Stimulated activated memory B cell treated with anti-CD40 and anti-IgM and Interleukin-4, amounts not matched to agents 10 μg/mL and 1 μg/mL and 100 μg/mL, for 72 hours (primary cell): ENCODE measurements around the gene ANKH.
"Not testable (repeated sequence)": the region's sequence is repeated elsewhere in the genome, so short reads cannot be mapped to it uniquely, and the experiment has no call there.

ENCODE experiments used
- ATAC-seq: fragments of 150-1000 bp; cut with Tn5 transposase; 2 replicates; pipeline ENCODE4 v1.10.0; 2021
- H3K27ac Mint-ChIP-seq: one replicate; pipeline ENCODE4 v1.8.0; 2022; ENCODE audit warnings: mild to moderate bottlenecking, mixed read lengths
- H3K27me3 Mint-ChIP-seq: one replicate; pipeline ENCODE4 v1.8.0; 2022; ENCODE audit warnings: mixed read lengths
- H3K36me3 Mint-ChIP-seq: one replicate; pipeline ENCODE4 v1.8.0; 2022; ENCODE audit warnings: mixed read lengths
- H3K4me1 Mint-ChIP-seq: one replicate; pipeline ENCODE4 v1.8.0; 2022; ENCODE audit warnings: mixed read lengths
- H3K4me3 Mint-ChIP-seq: one replicate; pipeline ENCODE4 v1.8.0; 2022; ENCODE audit warnings: mild to moderate bottlenecking, moderate library complexity, mixed read lengths
- H3K9me3 Mint-ChIP-seq: one replicate; pipeline ENCODE4 v1.8.0; 2022; ENCODE audit warnings: mixed read lengths

Gene ANKH

DNA sequence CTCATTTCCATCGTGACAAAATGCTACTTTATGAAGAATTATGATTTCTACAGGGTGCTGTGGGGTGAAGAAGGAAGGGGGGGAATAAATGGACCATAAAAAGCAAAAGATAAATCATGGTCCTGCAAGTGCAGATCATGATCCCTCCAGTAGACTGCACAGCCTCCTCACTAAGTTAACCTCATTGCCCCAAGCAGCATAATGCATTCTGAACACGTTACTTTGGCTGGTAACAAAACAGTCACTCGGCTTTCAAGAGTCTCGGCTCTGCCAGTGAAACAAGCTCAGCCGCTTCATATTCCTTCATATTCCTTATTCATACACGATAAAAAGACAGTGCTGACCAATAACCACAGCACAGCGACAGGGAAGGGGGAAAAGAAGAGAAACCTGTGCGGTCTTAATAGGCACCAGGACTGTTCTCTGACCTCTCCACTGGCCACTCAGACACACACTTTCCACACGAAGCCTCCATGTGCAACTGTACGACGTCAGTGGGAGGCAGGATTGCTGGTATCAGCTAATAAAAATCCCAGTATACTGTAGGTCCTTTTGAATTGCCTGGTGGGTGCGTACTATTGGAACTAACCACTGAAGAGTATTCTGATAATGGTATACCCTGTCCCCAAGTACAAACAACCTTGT lies 60.5 kb downstream of the ANKH start:
- ATAC-seq, result no peak
- H3K4me1 Mint-ChIP-seq, result peaks cover 45% of the 10 kb centered on the region
- H3K27ac Mint-ChIP-seq, result peak overlapping the region; percentile 86
- H3K9me3 Mint-ChIP-seq, result no peaks in the 10 kb centered on the region
- peak overlapping the region; percentile 36 for H3K4me3 Mint-ChIP-seq
- no peaks in the 10 kb centered on the region for H3K36me3 Mint-ChIP-seq
- no peaks in the 10 kb centered on the region for H3K27me3 Mint-ChIP-seq

DNA sequence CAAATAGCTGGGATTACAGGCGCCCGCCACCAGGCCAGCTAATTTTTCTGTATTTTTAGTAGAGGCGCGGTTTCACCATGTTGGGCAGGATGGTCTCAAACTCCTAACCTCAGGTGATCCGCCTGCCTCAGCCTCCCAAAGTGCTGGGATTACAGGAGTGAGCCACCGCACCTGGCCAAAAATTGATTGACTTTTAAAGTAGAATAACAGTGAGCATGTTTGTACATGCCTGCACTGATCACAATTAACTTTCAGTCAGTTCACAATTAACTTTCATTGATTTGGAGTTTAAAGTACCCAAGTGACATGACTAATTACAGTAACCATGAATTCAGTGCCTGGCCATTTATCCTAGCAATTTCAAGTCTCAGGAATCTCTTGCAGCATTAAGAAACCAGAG lies 61.3 kb downstream of the ANKH start:
- Mint-ChIP-seq H3K9me3 (no peaks in the 10 kb centered on the region), H3K27ac (peak overlapping the region; percentile 86), H3K4me3 (peak overlapping the region; percentile 68), H3K4me1 (peaks cover 45% of the 10 kb centered on the region), H3K36me3 (peaks cover 4% of the 10 kb centered on the region), H3K27me3 (no peaks in the 10 kb centered on the region)
- ATAC-seq, result no peak

DNA sequence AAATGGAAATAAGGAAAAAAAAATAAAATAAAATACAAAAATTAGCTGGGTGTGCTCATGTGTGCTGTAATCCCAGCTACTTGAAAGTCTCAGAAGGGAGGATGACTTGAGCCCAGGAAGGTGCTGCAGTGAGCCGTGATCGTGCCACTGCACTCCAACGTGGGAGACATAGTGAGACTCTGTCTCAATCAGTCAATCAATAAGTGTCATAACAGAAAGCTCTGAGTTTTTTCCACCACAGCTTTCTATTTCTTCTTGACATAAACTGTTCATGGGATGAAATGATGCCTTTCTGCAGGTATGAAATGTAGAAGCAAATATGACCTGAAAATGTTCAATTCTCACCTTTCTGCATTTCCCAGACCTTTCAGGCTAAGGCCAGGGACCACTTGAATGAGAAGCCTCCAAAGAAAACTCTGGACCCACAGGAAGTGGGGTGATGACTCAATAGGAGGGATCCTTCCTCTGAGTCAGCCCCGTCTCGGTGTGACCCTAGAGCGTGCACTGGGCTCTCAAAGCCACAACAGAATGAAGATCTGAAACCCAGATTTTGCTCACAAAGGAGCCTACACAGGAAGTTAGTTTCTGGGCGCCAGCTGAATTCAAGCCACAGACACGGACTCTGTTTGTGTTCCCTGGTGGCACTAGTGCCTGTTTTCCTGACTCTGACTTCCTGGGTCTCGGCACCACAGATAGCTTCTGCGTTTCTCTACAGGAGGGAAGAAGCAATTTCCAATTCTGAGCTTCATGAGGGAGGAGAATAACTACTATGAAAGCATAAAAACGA lies 62.0 kb downstream of the ANKH start:
- no peaks in the 10 kb centered on the region for H3K9me3 Mint-ChIP-seq
- H3K4me1 Mint-ChIP-seq, result peaks cover 45% of the 10 kb centered on the region
- peak; percentile 99 for ATAC-seq
- peaks cover 4% of the 10 kb centered on the region for H3K36me3 Mint-ChIP-seq
- H3K27ac Mint-ChIP-seq, result peak overlapping the region; percentile 86
- H3K27me3 Mint-ChIP-seq, result no peaks in the 10 kb centered on the region
- H3K4me3 Mint-ChIP-seq, result peak overlapping the region; percentile 68

DNA sequence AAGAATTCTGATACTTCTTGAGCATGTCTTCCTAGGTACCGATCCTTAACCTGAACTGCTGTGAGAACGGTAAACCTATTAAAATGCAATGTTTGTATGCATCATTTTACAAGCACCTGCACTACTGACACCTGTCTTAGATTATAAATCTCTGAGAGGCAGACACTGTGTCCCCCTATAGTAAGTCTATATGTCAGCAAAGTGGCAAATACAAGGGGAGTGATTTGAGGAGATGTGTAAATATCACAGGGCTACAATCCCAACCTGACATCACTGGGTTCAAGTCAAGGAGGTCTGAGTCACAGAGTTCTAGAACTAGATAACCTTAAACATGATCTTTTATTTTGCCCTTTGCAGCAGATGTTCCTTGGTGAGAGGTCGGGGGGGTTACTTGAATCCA lies 64.1 kb downstream of the ANKH start:
- Mint-ChIP-seq H3K4me1 (peaks cover 30% of the 10 kb centered on the region), H3K36me3 (peaks cover 13% of the 10 kb centered on the region), H3K4me3 (no peak overlapping the region), H3K27ac (no peak overlapping the region), H3K9me3 (no peaks in the 10 kb centered on the region), H3K27me3 (no peaks in the 10 kb centered on the region)
- no peak for ATAC-seq

DNA sequence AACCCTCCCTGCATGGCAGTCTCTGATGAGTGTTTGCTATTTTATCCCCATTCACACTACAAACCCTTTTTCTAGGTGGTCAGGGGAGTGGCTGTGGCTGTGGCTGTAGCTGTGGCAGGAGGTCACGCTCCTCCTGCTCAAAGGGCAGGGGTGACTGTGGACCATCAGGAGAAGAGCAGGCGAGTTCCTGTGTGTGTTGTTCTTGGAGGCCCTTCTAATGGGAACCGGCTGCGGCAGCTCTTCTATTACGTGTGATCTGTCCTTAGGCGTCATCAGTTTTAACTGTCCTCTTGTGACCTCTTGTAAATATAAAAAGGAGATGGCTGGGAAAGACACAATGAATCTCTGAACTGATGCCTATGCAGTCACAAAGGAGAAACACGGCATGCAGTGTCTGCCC lies 65.1 kb downstream of the ANKH start:
- Mint-ChIP-seq H3K27me3 (no peaks in the 10 kb centered on the region), H3K27ac (no peak overlapping the region), H3K4me1 (peaks cover 30% of the 10 kb centered on the region), H3K9me3 (no peaks in the 10 kb centered on the region), H3K4me3 (no peak overlapping the region), H3K36me3 (peaks cover 19% of the 10 kb centered on the region)
- ATAC-seq, result no peak

DNA sequence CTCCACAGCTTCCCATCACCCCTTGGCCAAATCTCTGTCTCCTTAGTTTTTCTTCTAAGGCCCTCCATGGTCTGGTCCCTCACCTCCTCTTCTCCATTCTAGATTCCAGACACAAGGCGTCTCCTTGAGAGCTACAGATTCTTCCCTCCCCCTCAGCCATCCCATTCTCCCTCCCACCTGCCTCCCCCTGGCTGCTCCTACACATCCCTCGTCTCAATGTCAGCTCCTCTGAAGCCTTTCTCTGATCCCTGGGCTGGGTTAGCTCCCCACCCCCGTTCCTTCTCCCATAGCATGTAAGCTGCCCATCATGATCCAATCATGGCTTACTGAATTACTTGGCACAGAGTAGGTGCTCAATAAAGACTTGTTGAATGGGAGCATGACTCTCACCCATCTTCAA lies 69.0 kb downstream of the ANKH start:
- H3K36me3 Mint-ChIP-seq, result peaks cover 30% of the 10 kb centered on the region
- no peak overlapping the region for H3K4me3 Mint-ChIP-seq
- H3K27ac Mint-ChIP-seq, result no peak overlapping the region
- no peak for ATAC-seq
- H3K9me3 Mint-ChIP-seq, result no peaks in the 10 kb centered on the region
- no peaks in the 10 kb centered on the region for H3K27me3 Mint-ChIP-seq
- H3K4me1 Mint-ChIP-seq, result peaks cover 8% of the 10 kb centered on the region

DNA sequence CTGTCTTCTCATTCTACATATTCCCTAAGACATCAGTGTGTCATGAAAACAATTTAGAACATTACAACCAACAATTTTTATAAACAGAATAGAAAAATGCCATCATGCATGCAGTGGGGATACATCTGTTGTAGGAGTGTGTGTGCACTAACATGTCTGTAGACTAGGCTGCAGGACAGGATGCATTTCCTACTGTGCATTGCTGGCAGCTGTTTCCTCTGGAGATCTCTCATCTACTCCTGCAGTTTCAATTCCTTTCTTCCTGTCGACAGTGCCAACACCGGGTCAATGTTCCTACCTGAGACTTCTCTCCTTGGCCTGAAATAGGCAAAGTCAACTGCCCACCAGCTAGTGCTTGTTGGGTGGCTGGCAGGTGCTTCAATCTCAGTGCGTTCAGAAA lies 69.8 kb downstream of the ANKH start:
- H3K9me3 Mint-ChIP-seq, result no peaks in the 10 kb centered on the region
- ATAC-seq, result no peak

DNA sequence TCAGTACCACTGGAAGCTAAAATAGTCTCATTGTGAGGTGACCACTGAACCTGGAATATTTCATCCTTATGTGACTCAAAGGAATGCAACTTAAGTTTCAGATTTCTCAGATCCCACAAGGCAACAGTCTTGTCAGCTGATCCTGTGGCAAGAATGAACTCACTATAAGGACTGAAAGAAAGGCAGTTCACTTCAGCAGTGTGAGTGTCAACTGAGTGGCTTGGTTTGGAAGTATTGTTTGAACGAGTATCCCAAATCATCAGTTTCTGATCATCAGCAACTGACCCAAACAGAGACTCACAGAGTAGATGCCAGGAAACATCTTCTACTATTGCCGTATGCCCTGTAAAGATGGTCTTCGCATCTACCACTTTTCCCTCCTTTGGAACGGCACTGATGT lies 74.2 kb downstream of the ANKH start:
- Mint-ChIP-seq H3K4me1 (peaks cover 15% of the 10 kb centered on the region), H3K36me3 (peaks cover 16% of the 10 kb centered on the region)
- not testable (repeated sequence) for H3K4me3 Mint-ChIP-seq, H3K27me3 Mint-ChIP-seq, H3K9me3 Mint-ChIP-seq, H3K27ac Mint-ChIP-seq, ATAC-seq

More for the DNA sequence above, 69.8 kb downstream of the ANKH start:
- Mint-ChIP-seq H3K4me3 (no peak overlapping the region), H3K36me3 (peaks cover 30% of the 10 kb centered on the region), H3K27me3 (no peaks in the 10 kb centered on the region), H3K27ac (no peak overlapping the region), H3K4me1 (peaks cover 9% of the 10 kb centered on the region)

DNA sequence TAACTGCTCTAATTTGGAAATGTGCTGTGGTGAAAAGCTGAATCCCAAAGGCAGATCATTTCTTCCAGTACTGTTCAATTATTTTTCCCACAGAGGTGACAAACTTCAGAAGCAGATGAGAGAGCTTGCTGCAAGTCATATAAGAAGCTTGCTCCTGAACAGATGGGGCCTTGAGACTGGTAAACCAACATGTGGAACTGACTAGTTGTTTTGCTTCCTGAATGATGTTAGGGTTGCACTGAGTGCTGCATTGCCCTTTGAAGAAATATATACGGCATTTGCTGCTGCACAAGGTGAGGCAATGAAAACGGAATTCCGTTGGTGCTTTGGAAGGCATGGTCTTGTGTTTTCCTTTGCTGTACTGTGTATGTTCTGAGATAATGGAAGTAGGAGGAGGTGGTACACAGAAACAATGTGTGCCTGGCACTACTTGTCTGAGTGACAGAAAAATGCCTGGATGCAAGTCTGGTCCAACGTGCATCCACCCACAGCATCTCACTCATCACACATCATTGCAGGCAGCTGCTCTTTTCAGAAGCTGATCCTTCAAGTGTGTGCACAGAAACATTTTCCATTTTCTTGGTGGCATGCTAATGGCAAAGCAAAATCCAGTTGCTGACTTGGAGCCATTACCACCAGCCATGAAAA lies 76.9 kb downstream of the ANKH start:
- H3K27ac Mint-ChIP-seq, result no peak overlapping the region
- no peak overlapping the region for H3K4me3 Mint-ChIP-seq
- no peaks in the 10 kb centered on the region for H3K9me3 Mint-ChIP-seq
- H3K36me3 Mint-ChIP-seq, result peaks cover 17% of the 10 kb centered on the region
- H3K27me3 Mint-ChIP-seq, result no peaks in the 10 kb centered on the region
- H3K4me1 Mint-ChIP-seq, result peaks cover 30% of the 10 kb centered on the region
- no peak for ATAC-seq

DNA sequence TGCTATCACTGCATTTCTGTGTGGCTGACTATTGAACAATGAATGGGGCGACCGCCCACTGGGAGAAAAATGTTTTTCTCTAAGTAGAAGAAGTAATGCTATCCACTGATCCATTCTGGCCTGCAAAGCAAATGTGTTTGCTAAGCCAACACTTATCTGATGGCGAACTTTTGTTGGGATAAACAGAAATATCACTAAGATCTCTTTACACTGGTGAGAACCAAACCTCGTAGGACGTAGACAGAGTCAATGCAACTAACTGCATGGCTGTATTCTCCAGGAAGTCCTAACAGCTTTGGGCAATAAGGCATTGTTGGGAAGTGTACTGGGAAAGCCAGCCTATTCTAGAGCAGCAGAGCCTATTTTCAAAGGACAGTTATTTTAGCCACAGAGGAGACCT lies 77.7 kb downstream of the ANKH start:
- no peak for ATAC-seq
- no peaks in the 10 kb centered on the region for H3K27me3 Mint-ChIP-seq
- H3K9me3 Mint-ChIP-seq, result no peaks in the 10 kb centered on the region
- peaks cover 15% of the 10 kb centered on the region for H3K36me3 Mint-ChIP-seq
- peaks cover 30% of the 10 kb centered on the region for H3K4me1 Mint-ChIP-seq
- no peak overlapping the region for H3K27ac Mint-ChIP-seq
- no peak overlapping the region for H3K4me3 Mint-ChIP-seq

DNA sequence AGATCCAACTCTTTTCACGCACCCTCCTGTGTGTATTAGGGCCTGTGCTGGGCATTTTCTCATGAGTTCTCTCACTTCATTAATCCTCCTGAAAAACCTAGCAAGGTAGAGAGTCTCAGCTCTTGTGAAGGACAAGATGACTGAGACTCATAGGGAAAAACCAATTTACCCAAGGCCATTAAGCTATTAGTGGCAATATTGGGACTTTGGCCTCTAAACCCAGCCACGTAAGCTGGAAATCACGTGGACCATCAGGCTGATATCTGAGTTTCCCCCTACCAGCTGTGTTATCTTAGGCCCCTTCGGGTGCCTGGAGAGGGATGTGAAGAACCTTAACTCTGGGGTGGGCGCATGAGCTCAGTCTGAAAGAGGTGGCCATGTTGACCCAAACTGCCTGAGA lies 80.7 kb downstream of the ANKH start:
- no peak overlapping the region for H3K27ac Mint-ChIP-seq
- H3K9me3 Mint-ChIP-seq, result no peaks in the 10 kb centered on the region
- no peak overlapping the region for H3K4me3 Mint-ChIP-seq
- H3K4me1 Mint-ChIP-seq, result peaks cover 46% of the 10 kb centered on the region
- peaks cover 7% of the 10 kb centered on the region for H3K36me3 Mint-ChIP-seq
- no peaks in the 10 kb centered on the region for H3K27me3 Mint-ChIP-seq
- ATAC-seq, result no peak

DNA sequence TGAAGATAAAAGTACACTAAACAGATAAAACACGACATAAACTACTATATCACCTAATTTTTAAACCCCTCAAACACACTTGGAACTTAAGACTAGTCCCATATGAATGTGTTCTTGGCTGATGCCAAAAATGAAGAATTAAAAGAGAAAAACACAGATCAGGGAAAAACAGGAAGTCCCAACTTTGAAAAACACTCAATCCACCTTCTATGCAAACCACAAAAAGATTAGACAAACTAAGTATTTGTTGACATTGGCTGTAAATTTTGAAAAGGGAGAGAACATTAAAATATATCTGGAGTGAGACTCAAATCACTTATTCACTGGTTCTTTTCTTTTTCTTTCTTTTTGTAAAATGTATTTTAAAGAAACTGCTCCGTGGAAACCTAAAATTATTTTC lies 81.4 kb downstream of the ANKH start:
- Mint-ChIP-seq H3K4me3 (no peak overlapping the region), H3K27ac (peak overlapping the region; percentile 7), H3K9me3 (no peaks in the 10 kb centered on the region), H3K4me1 (peaks cover 46% of the 10 kb centered on the region), H3K36me3 (peaks cover 7% of the 10 kb centered on the region), H3K27me3 (no peaks in the 10 kb centered on the region)
- ATAC-seq, result no peak

DNA sequence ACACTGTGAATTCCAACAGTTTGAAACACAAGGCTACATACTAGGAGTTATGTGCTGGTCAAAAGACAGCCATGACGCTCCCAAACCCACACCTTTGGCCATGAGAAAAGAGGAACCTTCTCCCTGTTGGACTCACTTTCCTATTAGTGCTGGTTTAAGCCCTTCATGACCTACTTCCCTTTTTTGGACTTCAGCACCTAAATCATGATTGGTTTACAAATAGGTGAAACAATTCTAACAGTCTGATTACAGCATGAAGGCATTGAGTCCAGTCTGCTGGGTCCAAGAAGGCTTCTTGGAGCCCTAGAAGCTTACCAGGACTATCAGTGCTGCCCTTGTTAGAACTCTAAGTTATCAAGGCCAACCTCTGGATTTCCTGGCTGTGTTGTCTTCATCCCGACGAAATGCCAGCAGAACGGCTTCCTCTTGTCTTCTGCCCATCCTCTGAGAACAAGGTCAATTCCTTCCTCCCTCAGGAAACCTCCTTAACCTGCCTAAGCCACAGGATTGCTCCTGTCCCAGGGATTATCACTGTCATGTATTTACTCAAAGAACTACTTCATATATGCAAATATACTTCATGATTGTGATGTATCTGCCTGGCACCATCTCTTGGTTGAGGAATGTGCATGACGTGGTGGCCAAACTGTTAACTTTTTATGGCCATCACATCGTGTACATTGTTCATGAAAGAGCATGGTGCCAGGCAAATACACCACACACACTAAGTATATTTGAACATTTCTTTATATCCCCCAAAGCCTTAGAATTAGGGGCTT lies 83.6 kb downstream of the ANKH start:
- Mint-ChIP-seq H3K9me3 (no peaks in the 10 kb centered on the region), H3K4me3 (no peak overlapping the region), H3K27me3 (no peaks in the 10 kb centered on the region), H3K27ac (peak overlapping the region; percentile 12), H3K36me3 (peaks cover 7% of the 10 kb centered on the region), H3K4me1 (peaks cover 46% of the 10 kb centered on the region)
- no peak for ATAC-seq

DNA sequence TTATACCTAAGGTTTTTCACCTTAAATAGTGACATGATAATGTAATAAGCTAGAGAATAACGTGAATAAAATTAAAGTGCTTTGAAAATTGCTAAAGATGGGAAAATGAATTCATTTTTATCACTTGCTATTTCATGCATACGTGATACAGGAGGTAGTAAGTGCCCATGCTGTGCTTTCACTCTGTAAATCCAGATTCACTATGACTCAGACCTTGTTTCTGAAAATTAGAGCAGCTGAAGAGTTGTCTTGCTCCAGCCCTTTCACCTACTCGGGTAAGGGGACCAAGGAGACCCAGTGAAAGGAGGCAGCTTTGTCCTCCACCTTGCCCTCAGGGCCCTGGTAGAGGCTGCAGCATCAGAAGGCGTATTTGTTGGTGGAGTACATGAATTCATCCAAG lies 87.9 kb downstream of the ANKH start:
- Mint-ChIP-seq H3K4me3 (no peak overlapping the region), H3K36me3 (peaks cover 1% of the 10 kb centered on the region), H3K9me3 (no peaks in the 10 kb centered on the region), H3K27me3 (no peaks in the 10 kb centered on the region), H3K4me1 (peaks cover 36% of the 10 kb centered on the region), H3K27ac (no peak overlapping the region)
- ATAC-seq, result no peak

DNA sequence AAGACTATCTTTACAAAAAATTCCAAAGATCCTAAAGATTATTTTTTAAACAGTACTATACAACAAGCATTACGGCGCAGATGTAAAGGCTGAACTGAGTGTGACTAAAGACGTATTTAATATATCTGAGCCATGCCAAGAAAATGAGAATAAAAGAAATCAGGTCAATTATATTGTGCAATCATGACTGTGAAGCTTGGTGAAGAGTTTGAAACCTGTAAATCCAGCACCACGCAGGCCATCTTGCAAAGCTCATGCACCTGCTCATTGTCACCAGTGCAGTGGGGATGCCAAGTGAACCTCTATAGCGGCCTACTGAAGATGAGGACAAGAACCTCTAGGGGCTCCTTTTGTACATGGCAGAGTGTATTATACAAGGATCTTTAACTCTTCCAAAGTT lies 89.0 kb downstream of the ANKH start:
- H3K27ac Mint-ChIP-seq, result no peak overlapping the region
- no peak for ATAC-seq
- peaks cover 32% of the 10 kb centered on the region for H3K4me1 Mint-ChIP-seq
- H3K9me3 Mint-ChIP-seq, result no peaks in the 10 kb centered on the region
- H3K36me3 Mint-ChIP-seq, result peaks cover 6% of the 10 kb centered on the region
- H3K27me3 Mint-ChIP-seq, result no peaks in the 10 kb centered on the region
- no peak overlapping the region for H3K4me3 Mint-ChIP-seq
